ENCODE data around the gene HSPB9. TPM values are rescaled to one million over a fixed set of nuclear protein-coding genes. Genes with fewer than 3 reads are reported as not detected.

The HSPB9 gene
- total RNA-seq, 1 donor from 2014 or later: not detected

Other genes with a start within 250 kb of the HSPB9 start
- 223 and 232 TPM in 2 replicates for gene ACLY, start 203.9 kb upstream of the HSPB9 start, total RNA-seq
- gene ODAD4, start 192.2 kb upstream of the HSPB9 start, total RNA-seq: 0.50 and 0.85 TPM in 2 replicates
- 71.8 and 77.3 TPM in 2 replicates for gene CNP, start 156.0 kb upstream of the HSPB9 start, total RNA-seq
- 103 and 115 TPM in 2 replicates for gene DNAJC7, start 105.4 kb upstream of the HSPB9 start, total RNA-seq
- 25.8 and 28.2 TPM in 2 replicates for gene NKIRAS2, start 102.7 kb upstream of the HSPB9 start, total RNA-seq
- 0.05 and 0.21 TPM in 2 replicates for gene C17orf113, start 72.2 kb upstream of the HSPB9 start, total RNA-seq
- gene ZNF385C, start 24.3 kb upstream of the HSPB9 start, total RNA-seq: 0.16 and 0.28 TPM in 2 replicates
- gene DHX58, start 10.1 kb upstream of the HSPB9 start, total RNA-seq: 15.3 and 20.3 TPM in 2 replicates
- 59.6 and 60.0 TPM in 2 replicates for gene KAT2A, start 1.4 kb upstream of the HSPB9 start, total RNA-seq
- gene RAB5C, start 32.2 kb downstream of the HSPB9 start, total RNA-seq: 63.9 and 67.9 TPM in 2 replicates
- gene KCNH4, start 58.3 kb downstream of the HSPB9 start, total RNA-seq: 0.44 and 0.64 TPM in 2 replicates
- gene HCRT, start 62.6 kb downstream of the HSPB9 start, total RNA-seq: not detected in 2 replicates
- 16.5 and 17.6 TPM in 2 replicates for gene GHDC, start 71.7 kb downstream of the HSPB9 start, total RNA-seq
- gene STAT5B, start 153.6 kb downstream of the HSPB9 start, total RNA-seq: 162 and 164 TPM in 2 replicates
- 288 and 302 TPM in 2 replicates for gene STAT5A, start 165.7 kb downstream of the HSPB9 start, total RNA-seq

All from activated T-helper 2 cell treated with anti-CD3 and anti-CD28 coated beads, Interferon-gamma antibody, Interleukin-2, Interleukin-4, amounts not matched to agents 10 μg/mL and 5 μg/mL and 100 μg/mL, durations not matched to agents 14 hours and 24 hours and 36 hours (primary cell).